Endodermal cell (in vitro differentiated cells): ENCODE results near the gene AMD1. TPM values are rescaled to one million over a fixed set of nuclear protein-coding genes. Genes with fewer than 3 reads are reported as not detected.

Experiments
- DNase-seq: peaks from one replicate; pipeline ENCODE4 v3.0.0-alpha.2; 2017
- H3K27ac ChIP-seq: 2 replicates; pipeline ENCODE4 v1.5.1; 2013; ENCODE audit warnings: mild to moderate bottlenecking, low read depth, low read length, moderate library complexity
- H3K27me3 ChIP-seq: 2 replicates; pipeline ENCODE4 v1.6.1; 2013; ENCODE audit warnings: mild to moderate bottlenecking, low read length, moderate library complexity; ENCODE audit not compliant: insufficient read depth, control insufficient read depth, poor library complexity, severe bottlenecking
- H3K36me3 ChIP-seq: 2 replicates; pipeline ENCODE4 v1.7.0; 2013; ENCODE audit warnings: mild to moderate bottlenecking, low read length, moderate library complexity; ENCODE audit not compliant: control insufficient read depth, insufficient read depth
- H3K4me1 ChIP-seq: one replicate; pipeline ENCODE4 v1.7.0; 2013; ENCODE audit warnings: low read length; ENCODE audit not compliant: control insufficient read depth, insufficient read depth
- H3K4me3 ChIP-seq: 2 replicates; pipeline ENCODE4 v1.5.1; 2013; ENCODE audit warnings: mild to moderate bottlenecking, low read length, moderate library complexity
- H3K9ac ChIP-seq: 2 replicates; pipeline ENCODE4 v1.6.1; 2013; ENCODE audit warnings: mild to moderate bottlenecking, low read length, moderate library complexity; ENCODE audit not compliant: poor library complexity, severe bottlenecking; ENCODE audit errors: extremely low read depth
- H3K9me3 ChIP-seq: 2 replicates; pipeline ENCODE4 v1.6.1; 2013; ENCODE audit warnings: mild to moderate bottlenecking, low read length, moderate library complexity; ENCODE audit not compliant: control insufficient read depth
- H3K27ac Mint-ChIP-seq: 2 replicates; pipeline ENCODE4 v1.8.0; 2020; ENCODE audit warnings: mixed read lengths
- H3K27me3 Mint-ChIP-seq: 2 replicates; pipeline ENCODE4 v1.8.0; 2021; ENCODE audit warnings: mild to moderate bottlenecking, mixed read lengths; ENCODE audit not compliant: insufficient read depth
- H3K36me3 Mint-ChIP-seq: 2 replicates; pipeline ENCODE4 v1.8.0; 2020; ENCODE audit warnings: low read depth, mixed read lengths
- H3K4me1 Mint-ChIP-seq: 2 replicates; pipeline ENCODE4 v1.8.0; 2020; ENCODE audit warnings: mixed read lengths
- H3K4me3 Mint-ChIP-seq: 2 replicates; pipeline ENCODE4 v1.8.0; 2020; ENCODE audit warnings: mild to moderate bottlenecking, moderate library complexity, mixed read lengths
- H3K9me3 Mint-ChIP-seq: 2 replicates; pipeline ENCODE4 v1.8.0; 2020; ENCODE audit warnings: mild to moderate bottlenecking, mixed read lengths
- CTCF ChIP-seq: fragments of 200-600 bp; sonication (generic); conservative IDR thresholded peaks from 2 replicates; pipeline ENCODE4 v1.5.0; 2021; ENCODE audit warnings: antibody characterized with exemption, mild to moderate bottlenecking
- WGBS, 2 experiments: methylation state at CpG; one replicate each; pipeline versions ENCODE4 v1.1.5 to v1.1.7; 2013; ENCODE audit warnings: missing lambda C conversion rate in 2 of 2, mixed read lengths in 1 of 2; ENCODE audit not compliant: insufficient coverage in 1 of 2, insufficient read length in 1 of 2; 5-methylcytosine and 5-hydroxymethylcytosine counted together
- total RNA-seq, 2 donors: library from RNA; stranded (reverse); fragmentation: NEBNext Ultra II Directional in 1 of 2; extraction: Animal tissue kit (Norgen Biotek cat#: 25700) in 1 of 2; gene quantifications; 2 replicates in 1 of 2; 3 replicates in 1 of 2; pipeline ENCODE4 v1.2.1, GENCODE V29; 2021

AMD1 gene
- total RNA-seq, 2 donors from 2014 or later, result 71.8 to 87.0 TPM

GRCh38 chr6:110934381-110934898 lies 59.9 kb downstream of the AMD1 start:
- Histone ChIP-seq H3K36me3 (no peaks in the 10 kb centered on the region), H3K9ac (no peak overlapping the region), H3K27ac (no peak overlapping the region), H3K9me3 (no peaks in the 10 kb centered on the region), H3K4me1 (no peaks in the 10 kb centered on the region), H3K4me3 (no peak overlapping the region), H3K27me3 (no peaks in the 10 kb centered on the region)
- Mint-ChIP-seq H3K9me3 (no peaks in the 10 kb centered on the region), H3K27me3 (no peaks in the 10 kb centered on the region), H3K27ac (no peak overlapping the region), H3K4me3 (no peak overlapping the region), H3K36me3 (no peaks in the 10 kb centered on the region), H3K4me1 (no peaks in the 10 kb centered on the region)
- DNase-seq, result no peak
- WGBS, 2 experiments, result 100% methylated on average over 1 of the region's 1 CpG
- TF ChIP-seq CTCF, result no peak

GRCh38 chr6:110935171-110935570 lies 60.6 kb downstream of the AMD1 start:
- H3K27me3 Mint-ChIP-seq, result no peaks in the 10 kb centered on the region

GRCh38 chr6:110938171-110938570 lies 63.6 kb downstream of the AMD1 start:
- H3K9me3 Mint-ChIP-seq, result no peaks in the 10 kb centered on the region
- Histone ChIP-seq H3K4me1 (no peaks in the 10 kb centered on the region), H3K27me3 (no peaks in the 10 kb centered on the region), H3K36me3 (no peaks in the 10 kb centered on the region), H3K27ac (no peak overlapping the region), H3K9me3 (no peaks in the 10 kb centered on the region), H3K4me3 (no peak overlapping the region), H3K9ac (no peak overlapping the region)
- H3K27ac Mint-ChIP-seq, result no peak overlapping the region
- DNase-seq, result no peak
- H3K36me3 Mint-ChIP-seq, result no peaks in the 10 kb centered on the region
- no peaks in the 10 kb centered on the region for H3K27me3 Mint-ChIP-seq
- no peaks in the 10 kb centered on the region for H3K4me1 Mint-ChIP-seq
- 91 to 94% methylated on average over 3 to 6 of the region's 6 CpGs for WGBS, 2 experiments
- H3K4me3 Mint-ChIP-seq, result no peak overlapping the region
- no peak for TF ChIP-seq CTCF

More at GRCh38 chr6:110935171-110935570, 60.6 kb downstream of the AMD1 start:
- no peaks in the 10 kb centered on the region for H3K36me3 ChIP-seq
- no peak for DNase-seq
- Mint-ChIP-seq H3K27ac (no peak overlapping the region), H3K36me3 (no peaks in the 10 kb centered on the region), H3K4me1 (no peaks in the 10 kb centered on the region), H3K4me3 (no peak overlapping the region), H3K9me3 (no peaks in the 10 kb centered on the region)
- H3K27me3 ChIP-seq, result no peaks in the 10 kb centered on the region
- no peak overlapping the region for H3K9ac ChIP-seq
- H3K9me3 ChIP-seq, result no peaks in the 10 kb centered on the region
- H3K4me1 ChIP-seq, result no peaks in the 10 kb centered on the region
- no peak overlapping the region for H3K4me3 ChIP-seq
- no peak for TF ChIP-seq CTCF
- H3K27ac ChIP-seq, result no peak overlapping the region
- 90 to 93% methylated on average over 2 to 6 of the region's 6 CpGs for WGBS, 2 experiments
